SU-DHL-6 (cell line): ENCODE measurements around the gene SEC14L5.

Experiments used
- EZH2phosphoT487 ChIP-seq: fragments of 200-600 bp; sonication (generic), shearing (Covaris generic); conservative IDR thresholded peaks from 2 replicates; pipeline ENCODE4 v1.6.1; 2018; ENCODE audit warnings: mild to moderate bottlenecking, antibody characterized with exemption, low read length, moderate library complexity, mixed read lengths
- TF ChIP-seq, protein P1 (sequence below): fragments of 200-600 bp; sonication (generic); IDR thresholded peaks from one replicate; pipeline ENCODE4 v1.5.1; 2017; ENCODE audit warnings: antibody characterized with exemption, mild to moderate bottlenecking, low read length, moderate library complexity; ENCODE audit not compliant: insufficient read depth, poor library complexity, severe bottlenecking

- TF ChIP-seq, protein P1, sequence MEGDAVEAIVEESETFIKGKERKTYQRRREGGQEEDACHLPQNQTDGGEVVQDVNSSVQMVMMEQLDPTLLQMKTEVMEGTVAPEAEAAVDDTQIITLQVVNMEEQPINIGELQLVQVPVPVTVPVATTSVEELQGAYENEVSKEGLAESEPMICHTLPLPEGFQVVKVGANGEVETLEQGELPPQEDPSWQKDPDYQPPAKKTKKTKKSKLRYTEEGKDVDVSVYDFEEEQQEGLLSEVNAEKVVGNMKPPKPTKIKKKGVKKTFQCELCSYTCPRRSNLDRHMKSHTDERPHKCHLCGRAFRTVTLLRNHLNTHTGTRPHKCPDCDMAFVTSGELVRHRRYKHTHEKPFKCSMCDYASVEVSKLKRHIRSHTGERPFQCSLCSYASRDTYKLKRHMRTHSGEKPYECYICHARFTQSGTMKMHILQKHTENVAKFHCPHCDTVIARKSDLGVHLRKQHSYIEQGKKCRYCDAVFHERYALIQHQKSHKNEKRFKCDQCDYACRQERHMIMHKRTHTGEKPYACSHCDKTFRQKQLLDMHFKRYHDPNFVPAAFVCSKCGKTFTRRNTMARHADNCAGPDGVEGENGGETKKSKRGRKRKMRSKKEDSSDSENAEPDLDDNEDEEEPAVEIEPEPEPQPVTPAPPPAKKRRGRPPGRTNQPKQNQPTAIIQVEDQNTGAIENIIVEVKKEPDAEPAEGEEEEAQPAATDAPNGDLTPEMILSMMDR: no peak
- TF ChIP-seq EZH2phosphoT487: no peak
Observed at GRCh38 chr16:5040451-5040850, 82.3 kb downstream of the SEC14L5 start.
